Sigmoid colon (tissue), 7 donors: ENCODE data around the gene TJP3. TPM values are rescaled to one million over a fixed set of nuclear protein-coding genes. Genes with fewer than 3 reads are reported as not detected.

ENCODE experiments used
- DNase-seq: peaks from one replicate; pipeline ENCODE4 v3.0.0-alpha.2; 2019
- H3K27ac ChIP-seq, 4 donors: fragments of 200-600 bp; sonication (generic); one replicate each; pipeline ENCODE4 v1.5.1; 2016 to 2019; ENCODE audit warnings: mild to moderate bottlenecking in 1 of 4
- H3K27me3 ChIP-seq, 3 donors: fragments of 200-600 bp; sonication (generic); one replicate each; pipeline ENCODE4 v1.5.1; 2019; ENCODE audit warnings: mild to moderate bottlenecking in 1 of 3
- H3K36me3 ChIP-seq, 4 donors: fragments of 200-600 bp; sonication (generic); one replicate each; pipeline ENCODE4 v1.5.1; 2016 to 2019
- H3K4me1 ChIP-seq, 4 donors: fragments of 200-600 bp; sonication (generic); one replicate each; pipeline ENCODE4 v1.5.1; 2017 to 2019
- H3K4me3 ChIP-seq, 4 donors: fragments of 200-600 bp; sonication (generic); one replicate each; pipeline ENCODE4 v1.5.1; 2017 to 2019; ENCODE audit warnings: mild to moderate bottlenecking in 2 of 4, moderate library complexity in 1 of 4
- H3K9me3 ChIP-seq, 4 donors: fragments of 200-600 bp in 3 of 4; sonication (generic) in 3 of 4; one replicate each; pipeline versions ENCODE4 v1.5.1 to v1.6.1; 2013 to 2019
- CTCF ChIP-seq, 4 experiments: fragments of 450-650 bp in 3 of 4; fragments of 200-600 bp in 1 of 4; IDR thresholded peaks; one replicate each; pipeline ENCODE4 v1.5.1; 2016 to 2019; ENCODE audit warnings: antibody characterized with exemption in 4 of 4, mild to moderate bottlenecking in 3 of 4, moderate library complexity in 2 of 4
- EP300 ChIP-seq, 4 donors: sonication (generic); formaldehyde crosslinking; IDR thresholded peaks; one replicate each; pipeline ENCODE4 v1.6.1; 2017; ENCODE audit warnings: antibody characterized with exemption in 4 of 4
- POLR2A ChIP-seq, 2 donors: fragments of 450-650 bp; IDR thresholded peaks; one replicate each; pipeline ENCODE4 v1.6.1; 2016; ENCODE audit warnings: antibody characterized with exemption in 2 of 2, mild to moderate bottlenecking in 2 of 2, moderate library complexity in 2 of 2
- POLR2AphosphoS5 ChIP-seq, 4 donors: sonication (generic); formaldehyde crosslinking; IDR thresholded peaks; one replicate each; pipeline ENCODE4 v1.6.1; 2017; ENCODE audit warnings: antibody characterized with exemption in 4 of 4
- WGBS, 2 donors: extraction: QIAGEN DNeasy Blood & Tissue Kit; methylation state at CpG; one replicate each; pipeline ENCODE4 v1.1.7; 2013; 5-methylcytosine and 5-hydroxymethylcytosine counted together
- intact Hi-C: fragments of 100-400 bp; cut with DNase I; formaldehyde crosslinking; loops from one replicate; pipeline ENCODE4 v1.15.1; 2023
- polyA plus RNA-seq, 3 donors: library from polyadenylated mRNA; stranded (reverse); fragments of 200-250 nt; gene quantifications; one replicate each; pipeline ENCODE4 v1.2.3, GENCODE V29; 2013
- total RNA-seq, 4 donors: library from RNA; depleted of rRNA; stranded (reverse); fragments of >200 nt; gene quantifications; one replicate each; pipeline ENCODE4 v1.1.0, GENCODE V29; 2016
- donor health status: healthy with polysubstance abuse.
- donor health status: Bipolar disorder and iron deficiency.
- donor health status: healthy.

The TJP3 gene
- total and polyA plus RNA-seq, 7 donors: 0.33 to 245 (median 80.2) TPM; not detected in 1

GRCh38 chr19:3775374-3775711 is 67.2 kb downstream of the TJP3 start:
- Histone ChIP-seq H3K4me1 (no peaks in the 10 kb centered on the region), H3K36me3 (no peaks in the 10 kb centered on the region), H3K27me3 (peaks cover 0 to 10% (median 0%) of the 10 kb centered on the region in 3 donors), H3K9me3 (no peaks in the 10 kb centered on the region), H3K4me3 (no peak overlapping the region), H3K27ac (no peak overlapping the region)
- TF ChIP-seq POLR2AphosphoS5 (IDR thresholded peaks at IDR 0.05) (no peak), EP300 (IDR thresholded peaks at IDR 0.05) (no peak), CTCF (IDR thresholded peaks at IDR 0.05) (no peak), POLR2A (IDR thresholded peaks at IDR 0.05) (no peak)
- WGBS, 2 donors: 62 to 78% methylated on average over 2 of the region's 2 CpGs
- DNase-seq: no peak
- intact Hi-C loops: no loop called here

- TF ChIP-seq CTCF (IDR thresholded peaks at IDR 0.05) (no peak), POLR2A (IDR thresholded peaks at IDR 0.05) (no peak), POLR2AphosphoS5 (IDR thresholded peaks at IDR 0.05) (no peak), EP300 (IDR thresholded peaks at IDR 0.05) (no peak)
- no peak overlapping the region for H3K27ac ChIP-seq
- no peaks in the 10 kb centered on the region for H3K36me3 ChIP-seq
- no peak overlapping the region for H3K4me3 ChIP-seq
- WGBS, 2 donors: 81 to 93% methylated on average over 5 of the region's 5 CpGs
- peaks cover 0 to 10% (median 0%) of the 10 kb centered on the region in 3 donors for H3K27me3 ChIP-seq
- no peaks in the 10 kb centered on the region for H3K4me1 ChIP-seq
- intact Hi-C loops: no loop called here
- no peak for DNase-seq
- peaks cover 0 to 3% (median under 1%) of the 10 kb centered on the region in 4 donors for H3K9me3 ChIP-seq
These were observed 67.6 kb downstream of the TJP3 start for GRCh38 chr19:3775831-3776230.

- WGBS, 2 donors: 89 to 90% methylated on average over 1 of the region's 1 CpG
- Histone ChIP-seq H3K27ac (no peak overlapping the region), H3K27me3 (peaks cover 0 to 5% (median 0%) of the 10 kb centered on the region in 3 donors), H3K9me3 (peaks cover 2 to 10% (median 5%) of the 10 kb centered on the region in 4 donors), H3K4me1 (no peaks in the 10 kb centered on the region), H3K36me3 (no peaks in the 10 kb centered on the region), H3K4me3 (no peak overlapping the region)
- TF ChIP-seq EP300 (IDR thresholded peaks at IDR 0.05): no peak
- TF ChIP-seq POLR2AphosphoS5 (IDR thresholded peaks at IDR 0.05): no peak
- TF ChIP-seq POLR2A (IDR thresholded peaks at IDR 0.05): no peak
- no peak for TF ChIP-seq CTCF (IDR thresholded peaks at IDR 0.05)
- intact Hi-C loops: no loop called here
- DNase-seq: no peak
These were observed 68.4 kb downstream of the TJP3 start for GRCh38 chr19:3776479-3777040.

- H3K27me3 ChIP-seq: peaks cover 0 to 17% (median 15%) of the 10 kb centered on the region in 3 donors
- 74 to 89% methylated on average over 37 of the region's 37 CpGs for WGBS, 2 donors
- H3K9me3 ChIP-seq: peaks cover 12 to 20% (median 16%) of the 10 kb centered on the region in 4 donors
- no peak overlapping the region for H3K27ac ChIP-seq
- H3K4me3 ChIP-seq: no peak overlapping the region
- no peaks in the 10 kb centered on the region for H3K36me3 ChIP-seq
- DNase-seq: no peak
- TF ChIP-seq CTCF (IDR thresholded peaks at IDR 0.05) (no peak), POLR2AphosphoS5 (IDR thresholded peaks at IDR 0.05) (no peak), POLR2A (IDR thresholded peaks at IDR 0.05) (no peak), EP300 (IDR thresholded peaks at IDR 0.05) (no peak)
- no peaks in the 10 kb centered on the region for H3K4me1 ChIP-seq
- intact Hi-C loops: no loop called here
These were observed 70.1 kb downstream of the TJP3 start for GRCh38 chr19:3778104-3778867.
